ENCODE data around the gene SMC2.

SMC2 gene

DNA sequence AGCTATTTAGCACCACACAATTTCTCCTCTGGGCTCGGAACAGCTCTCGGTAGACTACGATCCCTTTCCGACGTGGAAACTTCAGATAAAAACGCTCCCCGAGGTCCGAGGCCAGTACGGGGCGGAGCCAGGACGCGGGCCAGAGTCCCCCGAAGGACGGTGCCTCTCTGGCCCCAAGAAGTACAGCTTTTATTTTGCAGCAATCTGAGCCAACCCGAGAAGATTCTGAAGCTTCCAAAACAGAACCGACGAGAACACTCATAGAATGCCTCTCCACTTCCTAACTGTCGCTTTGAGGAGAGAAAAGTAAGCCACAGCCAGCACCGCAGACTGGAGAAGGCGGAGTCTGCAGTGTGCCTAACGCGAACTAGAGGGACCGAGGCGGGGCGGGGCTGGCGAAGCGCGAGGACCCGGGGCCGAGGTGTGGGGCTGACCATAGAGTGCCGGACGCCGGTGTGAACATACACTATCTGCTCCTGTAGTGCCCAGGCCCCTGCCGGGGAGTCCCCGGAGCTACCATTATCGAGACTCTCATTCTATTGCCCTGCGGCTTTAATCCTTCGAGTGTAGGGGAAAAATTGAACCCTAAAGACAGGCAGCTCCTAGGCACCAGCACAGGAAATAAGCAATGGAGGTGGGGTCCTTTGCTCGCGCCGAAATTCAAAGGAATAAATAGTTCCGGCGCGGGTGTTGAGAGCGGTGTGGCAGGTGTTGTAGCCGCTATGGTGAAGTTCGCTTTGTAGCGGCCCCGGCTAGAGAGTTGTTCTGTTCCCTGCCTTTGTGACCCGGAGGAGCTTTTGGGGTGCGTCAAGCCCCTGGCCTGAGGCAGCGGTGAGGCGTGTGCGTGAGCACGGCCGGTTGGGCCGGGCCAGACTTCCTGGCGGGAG lies at the start of gene SMC2:
Gene SMC2 (plus strand): TSS at position 663 of the 887 bp plus-strand sequence. CDS start 1,076 bp downstream, outside the sequence.
- peaks cover 37% of the 10 kb centered on the region for H3K4me1 Mint-ChIP-seq (ENCODE audit: low read depth)

GRCh38 chr9:104068546-104068945 lies 25.6 kb upstream of the SMC2 start:
- H3K36me3 Mint-ChIP-seq (ENCODE audit: low read depth): no peaks in the 10 kb centered on the region
- H3K27ac Mint-ChIP-seq: no peak overlapping the region

More for the DNA sequence above, at the start of gene SMC2:
- peaks cover 4% of the 10 kb centered on the region for H3K27me3 Mint-ChIP-seq (ENCODE audit: low read depth)
- H3K4me3 Mint-ChIP-seq: peak within 1 kb of the TSS; percentile 91
- no peaks in the 10 kb centered on the region for H3K9me3 Mint-ChIP-seq
- H3K36me3 Mint-ChIP-seq (ENCODE audit: low read depth): peaks cover 6% of the 10 kb centered on the region
- peak within 1 kb of the TSS; percentile 99 for H3K27ac Mint-ChIP-seq

GRCh38 chr9:104069288-104069687 lies 24.8 kb upstream of the SMC2 start:
- H3K9me3 Mint-ChIP-seq: no peaks in the 10 kb centered on the region
- no peak overlapping the region for H3K4me3 Mint-ChIP-seq
- H3K36me3 Mint-ChIP-seq (ENCODE audit: low read depth): no peaks in the 10 kb centered on the region
- no peak overlapping the region for H3K27ac Mint-ChIP-seq
- peaks cover 4% of the 10 kb centered on the region for H3K27me3 Mint-ChIP-seq (ENCODE audit: low read depth)
- no peaks in the 10 kb centered on the region for H3K4me1 Mint-ChIP-seq (ENCODE audit: low read depth)

More at GRCh38 chr9:104068546-104068945, 25.6 kb upstream of the SMC2 start:
- Mint-ChIP-seq H3K27me3 (ENCODE audit: low read depth) (peaks cover 4% of the 10 kb centered on the region), H3K4me1 (ENCODE audit: low read depth) (no peaks in the 10 kb centered on the region), H3K9me3 (no peaks in the 10 kb centered on the region), H3K4me3 (no peak overlapping the region)

DNA sequence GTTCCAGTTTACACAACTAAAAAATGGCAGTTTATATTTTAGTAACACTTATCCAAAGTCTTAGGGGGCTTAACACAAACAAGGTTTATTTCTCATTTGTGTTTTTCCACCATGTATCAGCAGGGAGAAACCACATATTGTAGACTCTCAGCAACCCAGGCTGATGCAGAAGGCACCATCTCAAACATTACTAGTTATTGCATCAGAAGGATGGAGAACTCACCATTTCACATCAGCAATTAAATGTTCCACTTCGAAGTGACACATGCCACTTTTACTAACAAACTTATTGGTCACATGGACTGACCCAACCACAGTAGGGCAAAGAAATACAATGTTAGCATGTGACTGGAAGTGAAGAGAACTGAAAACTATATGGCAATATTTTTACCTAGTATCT lies 22.5 kb upstream of the SMC2 start:
- H3K27me3 Mint-ChIP-seq (ENCODE audit: low read depth): peaks cover 4% of the 10 kb centered on the region

DNA sequence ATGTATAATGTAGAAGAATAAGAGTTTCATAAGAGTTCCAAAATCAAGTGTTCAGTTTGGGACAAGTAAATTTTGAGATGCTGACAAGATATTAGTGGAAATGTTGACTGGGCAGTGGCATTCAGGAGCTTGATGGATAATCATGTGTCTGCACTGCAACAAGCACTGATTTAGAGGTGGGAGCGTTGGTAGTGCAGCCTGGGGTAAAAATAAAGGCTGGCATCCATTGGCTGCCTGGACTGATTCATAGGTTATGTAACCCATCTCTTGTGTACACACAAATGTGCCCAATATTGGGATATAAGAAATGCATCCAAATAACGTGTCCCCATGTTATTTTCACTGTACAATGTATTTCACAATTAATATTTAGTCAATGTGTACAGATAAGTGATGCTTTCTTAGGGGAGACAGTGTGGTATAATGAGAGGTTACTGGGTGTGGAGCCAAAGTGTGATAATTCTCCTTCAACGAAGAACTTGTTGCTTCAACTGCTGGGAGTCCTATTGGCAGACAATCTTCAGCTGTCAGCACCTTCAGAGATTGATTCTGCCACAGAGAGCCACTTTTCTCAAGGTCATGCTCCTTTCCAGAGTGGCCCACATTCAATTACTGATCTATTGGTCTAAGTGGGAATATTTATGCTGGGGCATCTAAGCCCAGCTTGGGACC lies 20.9 kb upstream of the SMC2 start:
- H3K9me3 Mint-ChIP-seq: no peaks in the 10 kb centered on the region
- H3K36me3 Mint-ChIP-seq (ENCODE audit: low read depth): no peaks in the 10 kb centered on the region
- peaks cover 4% of the 10 kb centered on the region for H3K27me3 Mint-ChIP-seq (ENCODE audit: low read depth)
- no peak overlapping the region for H3K27ac Mint-ChIP-seq
- no peaks in the 10 kb centered on the region for H3K4me1 Mint-ChIP-seq (ENCODE audit: low read depth)
- H3K4me3 Mint-ChIP-seq: no peak overlapping the region

More for the DNA sequence above, 22.5 kb upstream of the SMC2 start:
- no peaks in the 10 kb centered on the region for H3K36me3 Mint-ChIP-seq (ENCODE audit: low read depth)
- no peaks in the 10 kb centered on the region for H3K9me3 Mint-ChIP-seq
- no peak overlapping the region for H3K27ac Mint-ChIP-seq
- no peaks in the 10 kb centered on the region for H3K4me1 Mint-ChIP-seq (ENCODE audit: low read depth)
- H3K4me3 Mint-ChIP-seq: no peak overlapping the region

DNA sequence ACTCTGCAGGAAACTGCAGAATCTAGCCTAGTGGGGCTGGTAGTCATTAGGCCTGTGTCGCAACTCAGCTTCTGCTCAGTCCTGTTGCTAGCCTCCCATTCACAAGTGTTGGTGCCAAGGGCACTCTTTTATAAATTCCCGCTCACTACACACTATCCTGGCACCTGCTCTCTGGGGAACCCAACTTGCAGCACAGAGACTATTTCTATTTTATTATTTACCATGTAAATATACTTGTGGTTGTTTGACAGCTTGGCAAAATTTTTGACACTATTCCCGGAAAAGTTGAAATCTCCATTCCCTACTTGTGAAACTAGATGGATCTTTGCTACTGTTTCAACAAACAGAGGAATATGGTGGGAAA lies 20.4 kb upstream of the SMC2 start:
- H3K36me3 Mint-ChIP-seq (ENCODE audit: low read depth): no peaks in the 10 kb centered on the region
- H3K27ac Mint-ChIP-seq: no peak overlapping the region
- peaks cover under 1% of the 10 kb centered on the region for H3K9me3 Mint-ChIP-seq
- H3K4me3 Mint-ChIP-seq: no peak overlapping the region
- peaks cover 4% of the 10 kb centered on the region for H3K27me3 Mint-ChIP-seq (ENCODE audit: low read depth)
- H3K4me1 Mint-ChIP-seq (ENCODE audit: low read depth): no peaks in the 10 kb centered on the region

DNA sequence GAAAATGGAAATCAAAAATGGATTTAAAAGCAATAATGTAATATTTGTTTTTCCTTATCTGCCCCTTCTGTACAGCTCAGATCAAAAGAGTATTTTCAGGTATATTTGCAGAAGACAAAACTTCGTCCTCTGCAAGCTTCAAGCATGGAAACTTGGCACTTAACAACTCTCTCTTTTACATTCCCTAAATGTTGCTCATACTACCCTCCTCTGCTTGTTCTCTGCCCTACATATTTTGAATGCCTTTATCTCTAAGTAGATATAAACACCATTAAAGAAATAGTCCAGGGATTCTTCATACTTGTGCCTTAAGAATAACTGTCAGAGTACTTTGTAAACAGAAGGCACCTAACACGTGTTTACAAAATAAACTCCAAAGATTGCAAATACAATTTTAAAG lies 19.2 kb upstream of the SMC2 start:
- H3K27me3 Mint-ChIP-seq (ENCODE audit: low read depth): peaks cover 7% of the 10 kb centered on the region
- no peak overlapping the region for H3K4me3 Mint-ChIP-seq
- no peak overlapping the region for H3K27ac Mint-ChIP-seq
- no peaks in the 10 kb centered on the region for H3K36me3 Mint-ChIP-seq (ENCODE audit: low read depth)
- peaks cover 3% of the 10 kb centered on the region for H3K9me3 Mint-ChIP-seq
- H3K4me1 Mint-ChIP-seq (ENCODE audit: low read depth): no peaks in the 10 kb centered on the region

GRCh38 chr9:104075801-104076753 lies 18.0 kb upstream of the SMC2 start:
- Mint-ChIP-seq H3K4me1 (ENCODE audit: low read depth) (no peaks in the 10 kb centered on the region), H3K27ac (no peak overlapping the region), H3K4me3 (no peak overlapping the region), H3K9me3 (peaks cover 7% of the 10 kb centered on the region), H3K36me3 (ENCODE audit: low read depth) (no peaks in the 10 kb centered on the region), H3K27me3 (ENCODE audit: low read depth) (peaks cover 7% of the 10 kb centered on the region)

DNA sequence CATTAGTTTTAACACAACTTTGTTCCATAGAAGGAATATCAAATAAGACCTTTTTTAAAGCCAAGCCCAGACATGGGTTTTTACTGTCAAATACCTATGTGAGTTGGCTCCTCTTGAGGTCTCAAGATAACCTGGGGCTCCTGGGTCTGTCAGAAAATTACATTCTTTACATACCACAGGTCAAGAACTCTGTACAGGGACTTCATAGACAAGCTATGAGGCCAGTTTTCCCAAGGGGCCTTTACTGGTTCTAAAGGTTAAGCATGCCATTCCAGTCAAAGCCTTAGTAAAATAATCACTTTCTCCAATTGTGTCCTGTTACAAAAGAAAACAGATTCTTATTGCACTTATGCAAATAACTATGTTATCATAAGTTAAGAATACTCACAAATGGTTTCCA lies 15.5 kb upstream of the SMC2 start:
- H3K36me3 Mint-ChIP-seq (ENCODE audit: low read depth): no peaks in the 10 kb centered on the region
- peaks cover 13% of the 10 kb centered on the region for H3K9me3 Mint-ChIP-seq
- no peaks in the 10 kb centered on the region for H3K4me1 Mint-ChIP-seq (ENCODE audit: low read depth)
- no peak overlapping the region for H3K27ac Mint-ChIP-seq
- H3K4me3 Mint-ChIP-seq: no peak overlapping the region
- H3K27me3 Mint-ChIP-seq (ENCODE audit: low read depth): peaks cover 3% of the 10 kb centered on the region

DNA sequence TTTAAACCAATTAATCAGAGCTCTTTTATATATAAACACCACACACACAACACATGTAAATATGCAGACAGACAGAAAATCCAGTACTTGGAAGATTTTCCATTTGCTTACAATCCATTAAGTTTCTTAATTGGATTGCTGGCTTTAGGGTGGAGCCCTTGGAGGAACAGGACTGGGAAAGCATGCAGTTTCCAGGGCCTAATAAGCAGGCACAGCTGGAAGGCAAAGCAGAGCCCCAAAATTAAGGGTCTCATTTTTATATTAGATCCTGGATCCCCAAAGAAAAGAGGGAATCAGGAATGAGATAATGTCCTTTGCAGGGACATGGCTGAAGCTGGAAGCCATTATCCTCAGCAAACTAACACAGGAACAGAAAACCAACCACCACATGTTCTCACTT lies 13.1 kb upstream of the SMC2 start:
- H3K27ac Mint-ChIP-seq: no peak overlapping the region
- no peaks in the 10 kb centered on the region for H3K36me3 Mint-ChIP-seq (ENCODE audit: low read depth)
- no peaks in the 10 kb centered on the region for H3K4me1 Mint-ChIP-seq (ENCODE audit: low read depth)
- H3K9me3 Mint-ChIP-seq: peaks cover 13% of the 10 kb centered on the region
- H3K4me3 Mint-ChIP-seq: no peak overlapping the region
- H3K27me3 Mint-ChIP-seq (ENCODE audit: low read depth): peaks cover 3% of the 10 kb centered on the region

DNA sequence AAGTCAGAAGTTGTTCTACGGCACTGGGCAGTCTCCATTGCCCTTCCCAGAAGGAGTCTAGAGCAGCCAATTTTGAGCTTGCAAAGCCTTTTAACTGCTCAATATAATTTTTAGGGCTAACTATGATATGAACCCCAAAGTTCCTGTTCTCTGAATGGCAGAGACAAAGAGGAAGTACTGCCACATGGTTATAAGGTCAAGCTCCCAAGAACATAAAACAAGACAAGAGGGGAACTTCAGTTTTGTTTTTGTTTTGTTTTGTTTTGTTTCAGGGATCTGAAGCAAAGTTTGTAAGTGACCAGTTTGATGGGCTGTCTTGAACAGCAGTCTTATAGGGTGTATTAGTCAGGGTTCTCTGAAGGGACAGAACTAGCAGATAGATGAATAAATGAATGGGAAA lies 11.9 kb upstream of the SMC2 start:
- Mint-ChIP-seq H3K9me3 (peaks cover 13% of the 10 kb centered on the region), H3K36me3 (ENCODE audit: low read depth) (no peaks in the 10 kb centered on the region), H3K4me3 (no peak overlapping the region), H3K4me1 (ENCODE audit: low read depth) (no peaks in the 10 kb centered on the region), H3K27me3 (ENCODE audit: low read depth) (peaks cover 8% of the 10 kb centered on the region), H3K27ac (no peak overlapping the region)

- H3K27me3 Mint-ChIP-seq (ENCODE audit: low read depth): peaks cover 11% of the 10 kb centered on the region
- H3K4me1 Mint-ChIP-seq (ENCODE audit: low read depth): no peaks in the 10 kb centered on the region
- no peak overlapping the region for H3K27ac Mint-ChIP-seq
- peaks cover 9% of the 10 kb centered on the region for H3K9me3 Mint-ChIP-seq
- no peaks in the 10 kb centered on the region for H3K36me3 Mint-ChIP-seq (ENCODE audit: low read depth)
- H3K4me3 Mint-ChIP-seq: no peak overlapping the region
Measured at GRCh38 chr9:104085525-104085924, 8.6 kb upstream of the SMC2 start.

DNA sequence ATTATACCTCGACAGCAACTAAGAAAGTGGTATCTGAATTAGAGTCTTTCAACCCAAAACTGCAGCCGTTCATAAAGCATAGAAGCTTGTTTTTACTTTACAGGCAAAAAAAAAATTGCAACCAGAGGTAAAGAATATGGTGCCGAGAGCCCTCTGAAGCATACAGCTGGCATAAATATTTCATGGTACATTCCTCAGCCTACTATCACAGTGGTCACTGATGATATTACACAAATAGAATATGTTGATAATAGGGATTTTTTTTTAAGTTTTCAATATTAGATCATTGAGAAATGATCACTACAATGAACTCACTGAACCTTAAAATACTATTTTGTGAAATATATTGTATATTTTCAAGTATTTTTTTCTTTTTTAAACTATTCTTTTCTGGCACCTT lies 6.2 kb upstream of the SMC2 start:
- Mint-ChIP-seq H3K27ac (no peak overlapping the region), H3K4me3 (no peak overlapping the region), H3K27me3 (ENCODE audit: low read depth) (peaks cover 11% of the 10 kb centered on the region), H3K4me1 (ENCODE audit: low read depth) (peaks cover 14% of the 10 kb centered on the region), H3K9me3 (no peaks in the 10 kb centered on the region), H3K36me3 (ENCODE audit: low read depth) (no peaks in the 10 kb centered on the region)

- no peak overlapping the region for H3K27ac Mint-ChIP-seq
- no peaks in the 10 kb centered on the region for H3K9me3 Mint-ChIP-seq
- H3K27me3 Mint-ChIP-seq (ENCODE audit: low read depth): peaks cover 11% of the 10 kb centered on the region
- H3K4me3 Mint-ChIP-seq: no peak overlapping the region
- peaks cover 17% of the 10 kb centered on the region for H3K4me1 Mint-ChIP-seq (ENCODE audit: low read depth)
- H3K36me3 Mint-ChIP-seq (ENCODE audit: low read depth): no peaks in the 10 kb centered on the region
Measured at GRCh38 chr9:104088416-104088815, 5.7 kb upstream of the SMC2 start.

Measured in T-helper 1 cell treated with Interleukin-12 subunit alpha and Interleukin-12 subunit beta and Interleukin-4 antibody, amounts not matched to agents 30 μg/mL and 1 μg/mL, for 36 hours (primary cell).